ENCODE measurements around the gene IGSF21. TPM values are rescaled to one million over a fixed set of nuclear protein-coding genes. Genes with fewer than 3 reads are reported as not detected.
"Not testable (repeated sequence)": the region's sequence is repeated elsewhere in the genome, so short reads cannot be mapped to it uniquely, and the experiment has no call there.

The IGSF21 gene
- total RNA-seq, 4 donors from 2014 or later = 0.31 to 3.5 (median 1.7) TPM

- H3K4me3 ChIP-seq = no peak overlapping the region
- H3K4me1 ChIP-seq = no peaks in the 10 kb centered on the region
- H3K27ac ChIP-seq = no peak overlapping the region
- H3K36me3 ChIP-seq = no peaks in the 10 kb centered on the region
- H3K9me3 ChIP-seq = peaks cover 0 to 35% (median 0%) of the 10 kb centered on the region in 3 donors
- 59% methylated on average over 8 of the region's 13 CpGs for WGBS, 2 donors (ENCODE audit: low coverage in 1 of 2)
- no peak for ATAC-seq
- H3K27me3 ChIP-seq = peaks cover 36% of the 10 kb centered on the region
- no peak for TF ChIP-seq CTCF (IDR thresholded peaks at IDR 0.05)
- TF ChIP-seq POLR2AphosphoS5 (IDR thresholded peaks at IDR 0.05) = no peak
- no peak for TF ChIP-seq EP300 (IDR thresholded peaks at IDR 0.05)
- TF ChIP-seq POLR2A (IDR thresholded peaks at IDR 0.05) = no peak
Measured at GRCh38 chr1:18413541-18414305, 306.1 kb downstream of the IGSF21 start.

DNA sequence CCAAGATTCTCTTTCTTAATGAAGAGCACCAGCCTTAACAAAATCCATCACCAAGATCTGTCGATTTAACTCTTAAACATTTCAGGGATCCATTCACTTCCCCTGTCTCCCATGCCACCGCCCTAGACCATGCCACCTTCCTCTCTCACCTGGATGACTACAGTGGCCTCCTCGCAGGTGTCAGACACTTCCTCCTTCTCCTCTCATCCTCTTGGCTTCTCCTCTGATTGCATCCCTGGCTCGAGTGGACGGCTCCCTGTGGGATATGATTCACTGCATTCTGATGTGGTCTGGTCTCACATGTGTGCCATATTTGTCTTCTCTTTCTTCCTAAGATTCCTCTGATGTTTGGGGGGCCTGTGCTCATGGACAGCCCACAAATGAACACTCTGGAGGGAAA is 306.7 kb downstream of the IGSF21 start:
- 61 to 83% methylated on average over 1 to 4 of the region's 5 CpGs for WGBS, 2 donors (ENCODE audit: low coverage in 1 of 2)
- H3K27me3 ChIP-seq = peaks cover 36% of the 10 kb centered on the region
- H3K4me3 ChIP-seq = no peak overlapping the region
- no peak overlapping the region for H3K27ac ChIP-seq
- H3K36me3 ChIP-seq = no peaks in the 10 kb centered on the region
- no peak for TF ChIP-seq EP300 (IDR thresholded peaks at IDR 0.05)
- TF ChIP-seq POLR2A (IDR thresholded peaks at IDR 0.05) = no peak
- TF ChIP-seq CTCF (IDR thresholded peaks at IDR 0.05) = no peak
- TF ChIP-seq POLR2AphosphoS5 (IDR thresholded peaks at IDR 0.05) = no peak
- no peak for ATAC-seq
- H3K9me3 ChIP-seq = peaks cover 0 to 35% (median 0%) of the 10 kb centered on the region in 3 donors
- no peaks in the 10 kb centered on the region for H3K4me1 ChIP-seq

GRCh38 chr1:18414872-18415447 is 307.4 kb downstream of the IGSF21 start:
- no peak for TF ChIP-seq POLR2A (IDR thresholded peaks at IDR 0.05)
- no peak for TF ChIP-seq CTCF (IDR thresholded peaks at IDR 0.05)
- TF ChIP-seq EP300 (IDR thresholded peaks at IDR 0.05) = no peak
- no peak for TF ChIP-seq POLR2AphosphoS5 (IDR thresholded peaks at IDR 0.05)
- Histone ChIP-seq H3K4me3 (no peak overlapping the region), H3K4me1 (no peaks in the 10 kb centered on the region), H3K36me3 (no peaks in the 10 kb centered on the region), H3K9me3 (peaks cover 0 to 35% (median 0%) of the 10 kb centered on the region in 3 donors), H3K27me3 (peaks cover 36% of the 10 kb centered on the region), H3K27ac (no peak overlapping the region)
- no peak for ATAC-seq
- 71 to 86% methylated on average over 1 to 2 of the region's 2 CpGs for WGBS, 2 donors (ENCODE audit: low coverage in 1 of 2)

- no peaks in the 10 kb centered on the region for H3K4me1 ChIP-seq
- peaks cover 30% of the 10 kb centered on the region for H3K27me3 ChIP-seq
- no peak for ATAC-seq
- H3K27ac ChIP-seq = no peak overlapping the region
- no peak overlapping the region for H3K4me3 ChIP-seq
- H3K9me3 ChIP-seq = peaks cover 0 to 29% (median 0%) of the 10 kb centered on the region in 3 donors
- no peaks in the 10 kb centered on the region for H3K36me3 ChIP-seq
- TF ChIP-seq POLR2A (IDR thresholded peaks at IDR 0.05) (no peak), EP300 (IDR thresholded peaks at IDR 0.05) (no peak), POLR2AphosphoS5 (IDR thresholded peaks at IDR 0.05) (no peak), CTCF (IDR thresholded peaks at IDR 0.05) (no peak)
- WGBS, 2 donors (ENCODE audit: low coverage in 1 of 2) = 63 to 73% methylated on average over 2 of the region's 2 CpGs
Measured at GRCh38 chr1:18415448-18416027, 307.9 kb downstream of the IGSF21 start.

DNA sequence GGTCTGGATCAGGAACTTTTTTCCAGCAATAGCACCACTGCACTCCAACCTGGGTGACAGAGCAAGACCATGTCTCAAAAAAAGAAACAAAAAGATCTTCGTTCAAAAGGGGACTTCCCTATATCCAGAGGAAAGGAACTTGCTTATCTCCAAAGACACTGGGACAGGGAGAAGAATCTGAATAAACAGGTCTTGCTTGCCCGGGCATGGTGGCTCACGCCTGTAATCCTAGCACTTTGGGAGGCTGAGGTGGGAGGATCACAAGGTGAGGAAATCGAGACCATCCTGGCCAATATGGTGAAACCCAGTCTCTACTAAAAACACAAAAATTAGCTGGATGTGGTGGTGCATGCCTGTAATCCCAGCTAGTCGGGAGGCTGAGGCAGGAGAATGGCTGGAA is 308.5 kb downstream of the IGSF21 start:
- peaks cover 0 to 23% (median 0%) of the 10 kb centered on the region in 3 donors for H3K9me3 ChIP-seq

More for the DNA sequence above, 308.5 kb downstream of the IGSF21 start:
- not testable (repeated sequence) for H3K27ac ChIP-seq, H3K36me3 ChIP-seq, ATAC-seq, H3K4me3 ChIP-seq, H3K4me1 ChIP-seq
- peaks cover 34% of the 10 kb centered on the region for H3K27me3 ChIP-seq
- WGBS, 2 donors (ENCODE audit: low coverage in 1 of 2) = 60 to 84% methylated on average over 1 to 5 of the region's 5 CpGs

All from gastroesophageal sphincter (tissue), 4 donors.